GM12892 (cell line): ENCODE results near the gene CFAP46.

Source experiments
- POLR2AphosphoS5 ChIP-seq: IDR thresholded peaks from 2 replicates; pipeline ENCODE4 v1.6.1; 2011; ENCODE audit warnings: low read depth, low read length, control low read depth
- TAF1 ChIP-seq: IDR thresholded peaks from 2 replicates; pipeline ENCODE4 v1.6.1; 2011; ENCODE audit warnings: low read depth, mild to moderate bottlenecking, control low read depth, low read length, borderline replicate concordance

GRCh38 chr10:132921818-132922807 is 20.3 kb downstream of the CFAP46 start:
- TF ChIP-seq POLR2AphosphoS5 (no peak), TAF1 (no peak)
